ENCODE data around the gene NPRL2. TPM values are rescaled to one million over a fixed set of nuclear protein-coding genes. Genes with fewer than 3 reads are reported as not detected.
A peak's percentile ranks its signal among the peaks of the same experiment; 100 is the strongest.

Gene NPRL2
- total RNA-seq, 2 experiments from 2014 or later: 59.8 to 60.3 TPM

- ChIA-PET POLR2A (interaction anchor here (0.7 to 1.4 kb wide), 3 partner anchors 10 to 16 kb away, joined by 3 to 4 read pairs (median 4); no protein-coding TSS in a partner anchor), CTCF (interaction anchor here (0.8 to 2.3 kb wide), 4 partner anchors 10 to 208 kb away, joined by 3 to 11 read pairs (median 4); no protein-coding TSS in a partner anchor)
- Mint-ChIP-seq H3K4me1 (ENCODE audit: low read depth) (peaks cover 47% of the 10 kb centered on the region), H3K36me3 (ENCODE audit: low read depth) (peaks cover 91% of the 10 kb centered on the region), H3K9me3 (ENCODE audit: insufficient read depth) (no peaks in the 10 kb centered on the region), H3K27me3 (ENCODE audit: low read depth) (no peaks in the 10 kb centered on the region), H3K27ac (peak overlapping the region; percentile 86), H3K4me3 (peak overlapping the region; percentile 92)
- DNase-seq: no peak
- ATAC-seq: no peak
These were observed 16.1 kb downstream of the NPRL2 start for GRCh38 chr3:50334339-50335075.

GRCh38 chr3:50333744-50334328 lies 16.7 kb downstream of the NPRL2 start:
- H3K27ac Mint-ChIP-seq: peak overlapping the region; percentile 86
- ATAC-seq (no peak), DNase-seq (no peak)
- ChIA-PET POLR2A (interaction anchor here (1.4 kb wide), 1 partner anchor 15 kb away, joined by 4 read pairs; no protein-coding TSS in a partner anchor), CTCF (interaction anchor here (0.8 to 2.3 kb wide), 2 partner anchors 9 to 87 kb away, joined by 3 to 11 read pairs; no protein-coding TSS in a partner anchor)
- peak overlapping the region; percentile 92 for H3K4me3 Mint-ChIP-seq
- H3K27me3 Mint-ChIP-seq (ENCODE audit: low read depth): no peaks in the 10 kb centered on the region
- no peaks in the 10 kb centered on the region for H3K9me3 Mint-ChIP-seq (ENCODE audit: insufficient read depth)
- peaks cover 47% of the 10 kb centered on the region for H3K4me1 Mint-ChIP-seq (ENCODE audit: low read depth)
- H3K36me3 Mint-ChIP-seq (ENCODE audit: low read depth): peaks cover 88% of the 10 kb centered on the region

- H3K27me3 Mint-ChIP-seq (ENCODE audit: low read depth): no peaks in the 10 kb centered on the region
- ATAC-seq: no peak
- DNase-seq: no peak
- H3K4me3 Mint-ChIP-seq: no peak overlapping the region
- peaks cover 74% of the 10 kb centered on the region for H3K36me3 Mint-ChIP-seq (ENCODE audit: low read depth)
- H3K9me3 Mint-ChIP-seq (ENCODE audit: insufficient read depth): no peaks in the 10 kb centered on the region
- H3K4me1 Mint-ChIP-seq (ENCODE audit: low read depth): peaks cover 60% of the 10 kb centered on the region
- CTCF ChIA-PET: no interaction called here
- peak overlapping the region; percentile 43 for H3K27ac Mint-ChIP-seq
- POLR2A ChIA-PET: interaction anchor here (1.3 kb wide), 1 partner anchor 9 kb away, joined by 5 read pairs; the partner anchor contains the start of gene RASSF1
These were observed 19.1 kb downstream of the NPRL2 start for GRCh38 chr3:50331364-50331907.

- Mint-ChIP-seq H3K4me1 (ENCODE audit: low read depth) (peaks cover 52% of the 10 kb centered on the region), H3K27ac (peak overlapping the region; percentile 46), H3K27me3 (ENCODE audit: low read depth) (no peaks in the 10 kb centered on the region), H3K9me3 (ENCODE audit: insufficient read depth) (no peaks in the 10 kb centered on the region), H3K4me3 (no peak overlapping the region), H3K36me3 (ENCODE audit: low read depth) (peaks cover 66% of the 10 kb centered on the region)
- ChIA-PET POLR2A (interaction anchor here (1.1 to 3.1 kb wide), 3 partner anchors 7 to 11 kb away, joined by 3 to 40 read pairs (median 5); partner anchors contain the start of gene RASSF1), CTCF (no interaction called here)
- no peak for ATAC-seq
- DNase-seq: no peak
These were observed 20.2 kb downstream of the NPRL2 start for GRCh38 chr3:50330330-50330729.

DNA sequence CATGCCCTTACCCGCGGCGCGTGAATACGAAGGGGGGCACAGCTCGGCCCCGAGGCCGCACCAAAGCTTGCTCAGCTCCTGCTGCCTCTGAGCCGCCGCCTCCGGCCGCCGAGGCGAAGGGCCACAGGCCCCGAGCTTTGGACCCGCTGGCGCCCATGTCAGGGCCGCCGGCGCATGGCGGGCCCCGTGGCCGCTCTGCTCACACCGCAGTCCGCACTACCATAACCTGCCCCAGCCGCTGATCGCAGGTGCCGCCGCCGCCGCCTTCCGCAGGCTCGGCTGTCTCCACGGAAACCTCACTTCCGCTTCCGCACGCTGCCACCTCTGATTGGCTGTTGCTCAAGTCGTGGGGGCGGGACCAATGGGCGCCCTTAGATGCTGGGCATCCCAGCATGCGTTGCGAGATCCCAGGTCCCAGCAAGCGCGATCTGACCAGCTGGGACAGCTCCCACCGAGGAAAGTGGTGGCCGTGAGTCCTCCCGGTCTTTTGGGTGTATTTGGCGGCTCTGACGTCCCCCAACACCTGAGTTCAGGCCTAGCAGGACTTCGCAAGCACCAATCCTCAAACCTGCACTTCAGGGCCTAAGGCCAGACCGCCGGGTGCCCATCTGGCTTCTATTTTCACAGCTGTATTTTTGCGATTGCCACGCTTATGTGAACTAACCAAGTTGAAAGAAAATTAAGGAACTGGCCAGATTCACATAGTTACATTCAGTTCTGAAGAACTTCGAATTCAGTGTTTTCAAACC lies 22.5 kb downstream of the NPRL2 start, which contains the start of gene TUSC2:
Gene TUSC2 (minus strand): TSS at position 281 of the 749 bp plus-strand sequence. CDS start 124 bp downstream, at position 157.
- peak within 1 kb of the TSS; percentile 89 for H3K27ac Mint-ChIP-seq
- peak within 1 kb of the TSS; percentile 87 for H3K4me3 Mint-ChIP-seq
- DNase-seq (peak; percentile 97), ATAC-seq (peak; percentile 91)
- peaks cover 42% of the 10 kb centered on the region for H3K4me1 Mint-ChIP-seq (ENCODE audit: low read depth)
- CTCF ChIA-PET: interaction anchor here (0.8 to 2.9 kb wide), 5 partner anchors 9 to 81 kb away, joined by 3 to 22 read pairs (median 5); no protein-coding TSS in a partner anchor
- peaks cover 51% of the 10 kb centered on the region for H3K36me3 Mint-ChIP-seq (ENCODE audit: low read depth)
- POLR2A ChIA-PET: interaction anchor here (0.9 to 3.1 kb wide), 5 partner anchors 9 to 82 kb away, joined by 3 to 40 read pairs (median 10); partner anchors contain the start of genes HYAL3, NAA80 and RASSF1
- H3K9me3 Mint-ChIP-seq (ENCODE audit: insufficient read depth): no peaks in the 10 kb centered on the region
- H3K27me3 Mint-ChIP-seq (ENCODE audit: low read depth): no peaks in the 10 kb centered on the region

GRCh38 chr3:50327129-50327528 lies 23.4 kb downstream of the NPRL2 start:
- peak overlapping the region; percentile 83 for H3K27ac Mint-ChIP-seq
- ATAC-seq: no peak

DNA sequence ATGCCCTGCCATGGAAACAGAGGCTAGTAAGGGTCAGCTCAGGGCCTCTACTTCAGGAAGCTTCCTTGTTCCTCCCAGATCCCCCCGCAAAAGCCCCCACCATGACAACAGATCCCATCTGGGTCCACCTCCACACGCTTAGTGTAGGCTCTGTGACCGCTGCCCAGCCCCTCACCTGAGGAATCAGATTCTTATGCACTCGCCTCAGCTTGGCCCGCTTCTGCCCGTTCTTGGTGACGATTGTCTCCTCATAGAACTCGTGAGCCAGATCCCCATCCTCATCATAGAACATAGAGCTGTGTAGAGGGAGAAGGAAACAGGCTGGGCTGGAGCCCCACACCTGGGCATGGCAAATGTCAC lies 24.4 kb downstream of the NPRL2 start:
- ATAC-seq (no peak), DNase-seq (no peak)
- CTCF ChIA-PET: interaction anchor here (1.1 to 1.4 kb wide), 2 partner anchors 27 to 132 kb away, joined by 3 to 6 read pairs; partner anchors contain the start of genes HYAL3 and NAA80
- Mint-ChIP-seq H3K9me3 (ENCODE audit: insufficient read depth) (no peaks in the 10 kb centered on the region), H3K36me3 (ENCODE audit: low read depth) (peaks cover 35% of the 10 kb centered on the region), H3K27me3 (ENCODE audit: low read depth) (no peaks in the 10 kb centered on the region), H3K27ac (no peak overlapping the region), H3K4me3 (peak overlapping the region; percentile 18), H3K4me1 (ENCODE audit: low read depth) (peaks cover 37% of the 10 kb centered on the region)
- POLR2A ChIA-PET: no interaction called here

More at GRCh38 chr3:50327129-50327528, 23.4 kb downstream of the NPRL2 start:
- DNase-seq: no peak
- peaks cover 43% of the 10 kb centered on the region for H3K36me3 Mint-ChIP-seq (ENCODE audit: low read depth)
- ChIA-PET CTCF (interaction anchor here (0.8 to 2.9 kb wide), 5 partner anchors 8 to 133 kb away, joined by 3 to 22 read pairs (median 6); partner anchors contain the start of genes HYAL3 and NAA80), POLR2A (interaction anchor here (0.8 to 3.1 kb wide), 6 partner anchors 9 to 81 kb away, joined by 3 to 40 read pairs (median 8); partner anchors contain the start of genes HYAL3, NAA80 and RASSF1)
- no peaks in the 10 kb centered on the region for H3K9me3 Mint-ChIP-seq (ENCODE audit: insufficient read depth)
- H3K27me3 Mint-ChIP-seq (ENCODE audit: low read depth): no peaks in the 10 kb centered on the region
- peaks cover 41% of the 10 kb centered on the region for H3K4me1 Mint-ChIP-seq (ENCODE audit: low read depth)
- H3K4me3 Mint-ChIP-seq: peak overlapping the region; percentile 87

DNA sequence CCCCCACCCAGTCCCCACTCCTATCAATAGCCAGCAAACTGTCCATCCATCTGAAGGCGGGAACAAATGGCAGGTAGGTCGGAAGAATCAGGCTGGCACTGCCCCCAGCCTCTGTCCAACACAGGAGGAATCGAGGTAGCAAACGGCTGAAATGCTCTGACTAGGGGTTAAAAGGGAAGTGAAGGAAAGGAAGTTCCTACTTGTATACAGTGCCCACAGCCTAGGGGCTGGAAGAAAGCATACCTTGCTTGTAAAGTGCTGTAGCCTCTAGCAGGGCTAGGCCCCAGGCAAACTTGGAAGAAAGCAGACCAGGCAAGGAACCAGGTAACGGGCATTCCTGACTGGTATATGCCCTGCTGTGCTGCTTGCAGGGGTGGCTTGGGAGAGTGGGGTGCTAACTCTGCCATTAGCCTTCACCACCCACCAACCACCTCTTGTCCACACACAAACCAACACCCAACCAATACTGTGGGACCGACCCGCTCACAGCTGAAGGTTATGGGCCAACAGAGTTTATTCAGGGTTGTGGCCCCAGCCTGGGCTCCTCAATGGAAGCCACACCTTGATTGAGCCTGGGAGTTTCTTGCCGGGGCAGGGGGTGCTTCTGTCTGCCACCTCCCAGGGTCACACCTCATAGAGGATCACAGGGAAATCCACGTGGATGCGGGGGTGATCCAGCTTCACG lies 24.9 kb downstream of the NPRL2 start:
- Mint-ChIP-seq H3K36me3 (ENCODE audit: low read depth) (peaks cover 29% of the 10 kb centered on the region), H3K27ac (no peak overlapping the region), H3K27me3 (ENCODE audit: low read depth) (no peaks in the 10 kb centered on the region), H3K9me3 (ENCODE audit: insufficient read depth) (no peaks in the 10 kb centered on the region), H3K4me1 (ENCODE audit: low read depth) (peaks cover 38% of the 10 kb centered on the region), H3K4me3 (no peak overlapping the region)
- ChIA-PET CTCF (interaction anchor here (1.1 to 7.4 kb wide), 7 partner anchors 9 to 132 kb away, joined by 3 to 113 read pairs (median 11); partner anchors contain the start of genes HYAL1, HYAL3, IFRD2 and NAA80), POLR2A (interaction anchor here (0.6 kb wide), 1 partner anchor 69 kb away, joined by 3 read pairs; no protein-coding TSS in a partner anchor)
- ATAC-seq (no peak), DNase-seq (no peak)

DNA sequence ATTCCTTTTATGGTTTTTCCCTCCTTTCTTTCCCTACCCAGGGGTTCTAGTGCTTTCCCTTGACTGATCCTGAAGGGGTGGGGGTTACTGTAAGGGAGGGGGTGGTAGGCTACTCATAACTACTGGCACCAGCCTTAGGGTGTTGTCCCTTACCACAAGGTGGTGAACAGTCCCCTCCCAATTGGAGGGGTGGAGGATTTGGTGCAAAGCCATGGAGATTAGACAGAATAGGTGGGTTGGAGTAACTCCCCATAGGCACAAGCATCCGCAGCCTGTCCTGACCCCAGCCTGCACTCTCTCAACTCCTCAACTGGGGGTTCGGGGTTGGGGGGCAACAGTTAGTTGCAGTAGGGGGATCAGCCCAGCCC lies 25.5 kb downstream of the NPRL2 start:
- Mint-ChIP-seq H3K4me3 (no peak overlapping the region), H3K9me3 (ENCODE audit: insufficient read depth) (no peaks in the 10 kb centered on the region), H3K27ac (no peak overlapping the region), H3K27me3 (ENCODE audit: low read depth) (no peaks in the 10 kb centered on the region), H3K4me1 (ENCODE audit: low read depth) (peaks cover 43% of the 10 kb centered on the region), H3K36me3 (ENCODE audit: low read depth) (peaks cover 25% of the 10 kb centered on the region)
- DNase-seq: no peak
- no peak for ATAC-seq
- CTCF ChIA-PET: interaction anchor here (1.3 to 7.4 kb wide), 10 partner anchors 9 to 95 kb away, joined by 5 to 113 read pairs (median 10); partner anchors contain the start of genes HYAL1, HYAL3, IFRD2 and NAA80
- POLR2A ChIA-PET: no interaction called here

GRCh38 chr3:50324351-50325112 lies 26.0 kb downstream of the NPRL2 start:
- peak overlapping the region; percentile 24 for H3K27ac Mint-ChIP-seq
- peaks cover 46% of the 10 kb centered on the region for H3K4me1 Mint-ChIP-seq (ENCODE audit: low read depth)
- peak; percentile 27 for ATAC-seq
- H3K9me3 Mint-ChIP-seq (ENCODE audit: insufficient read depth): no peaks in the 10 kb centered on the region
- no peak overlapping the region for H3K4me3 Mint-ChIP-seq
- peaks cover 21% of the 10 kb centered on the region for H3K36me3 Mint-ChIP-seq (ENCODE audit: low read depth)
- CTCF ChIA-PET: interaction anchor here (0.5 to 7.4 kb wide), 21 partner anchors 9 to 1930 kb away, joined by 3 to 113 read pairs (median 7); partner anchors contain the start of genes HYAL1, HYAL3, IFRD2 and LSMEM2
- H3K27me3 Mint-ChIP-seq (ENCODE audit: low read depth): no peaks in the 10 kb centered on the region
- DNase-seq: peak; percentile 77
- POLR2A ChIA-PET: interaction anchor here (0.6 to 3.8 kb wide), 5 partner anchors 10 to 32 kb away, joined by 3 to 20 read pairs (median 4); partner anchors contain the start of genes HYAL3, IFRD2 and NAA80
